MCF 10A (cell line): ENCODE data around the gene RABGAP1L. TPM values are rescaled to one million over a fixed set of nuclear protein-coding genes. Genes with fewer than 3 reads are reported as not detected.
"Not testable (repeated sequence)": the region's sequence is repeated elsewhere in the genome, so short reads cannot be mapped to it uniquely, and the experiment has no call there.

Source experiments
- BruUV-seq: library from RNA; stranded (reverse); fragments of 400-500 nt; replicated peaks from 2 replicates; lab custom pipeline; 2021; lab: Mats Ljungman, UMichigan
- CTCF ChIA-PET: fragments of 300-600 bp; sonication (Branson Sonifier 250); formaldehyde crosslinking; extraction: SDS; loops from one replicate; lab custom pipeline; 2021; ENCODE audit warnings: antibody characterized with exemption, inconsistent platforms; lab: Yijun Ruan, JAX
- POLR2A ChIA-PET: fragments of 300-600, 350-650 bp; sonication (Branson Sonifier 250); formaldehyde crosslinking; extraction: SDS; loops from one replicate; lab custom pipeline; 2020; ENCODE audit warnings: antibody characterized with exemption, inconsistent platforms; lab: Yijun Ruan, JAX
- DNase-seq: peaks from one replicate; pipeline ENCODE4 v3.0.0-alpha.2; 2018; ENCODE audit not compliant: unreplicated experiment
- H3K27ac Mint-ChIP-seq: one replicate; pipeline ENCODE4 v1.8.0; 2022; ENCODE audit warnings: mild to moderate bottlenecking, low read depth, mixed read lengths; ENCODE audit not compliant: unreplicated experiment
- H3K27me3 Mint-ChIP-seq: one replicate; pipeline ENCODE4 v1.8.0; 2022; ENCODE audit warnings: mixed read lengths; ENCODE audit not compliant: insufficient read depth, unreplicated experiment
- H3K36me3 Mint-ChIP-seq: one replicate; pipeline ENCODE4 v1.8.0; 2022; ENCODE audit warnings: mild to moderate bottlenecking, moderate library complexity, mixed read lengths; ENCODE audit not compliant: insufficient read depth, unreplicated experiment
- H3K4me1 Mint-ChIP-seq: one replicate; pipeline ENCODE4 v1.8.0; 2022; ENCODE audit warnings: mixed read lengths; ENCODE audit not compliant: insufficient read depth, unreplicated experiment
- H3K4me3 Mint-ChIP-seq: one replicate; pipeline ENCODE4 v1.8.0; 2022; ENCODE audit warnings: mild to moderate bottlenecking, moderate library complexity, mixed read lengths; ENCODE audit not compliant: unreplicated experiment
- H3K9me3 Mint-ChIP-seq: one replicate; pipeline ENCODE4 v1.8.0; 2022; ENCODE audit warnings: mixed read lengths; ENCODE audit not compliant: unreplicated experiment
- CTCF ChIP-seq: fragments of 200-600 bp; IDR thresholded peaks from one replicate; pipeline ENCODE4 v1.8.0; 2022; ENCODE audit warnings: antibody characterized with exemption, mild to moderate bottlenecking; ENCODE audit not compliant: unreplicated experiment
- intact Hi-C: fragments of 100-400 bp; cut with micrococcal nuclease; formaldehyde crosslinking; loops from 2 replicates; pipeline ENCODE4 v1.14.1; 2022
- total RNA-seq: library from RNA; stranded (reverse); gene quantifications from 2 replicates; pipeline ENCODE4 v1.2.3, GENCODE V29; 2022

Gene RABGAP1L
- total RNA-seq, 1 experiment from 2014 or later = 18.2 TPM

- BruUV-seq = no TSS peak
- no peaks in the 10 kb centered on the region for H3K36me3 Mint-ChIP-seq
- no peak for TF ChIP-seq CTCF
- ChIA-PET POLR2A (interaction anchor here (0.6 to 1.0 kb wide), 4 partner anchors 86 to 317 kb away, joined by 3 read pairs; partner anchors contain the start of gene RC3H1), CTCF (interaction anchor here (0.5 to 4.0 kb wide), 14 partner anchors 10 to 699 kb away, joined by 3 to 21 read pairs (median 5); no protein-coding TSS in a partner anchor)
- no peak overlapping the region for H3K4me3 Mint-ChIP-seq
- no peak overlapping the region for H3K27ac Mint-ChIP-seq
- H3K27me3 Mint-ChIP-seq = no peaks in the 10 kb centered on the region
- H3K9me3 Mint-ChIP-seq = no peaks in the 10 kb centered on the region
- no peak for DNase-seq
- H3K4me1 Mint-ChIP-seq = peaks cover 6% of the 10 kb centered on the region
- intact Hi-C loops = loop anchor here (2.0 kb wide), 1 partner anchor 45 kb away; the partner anchor contains the start of gene RABGAP1L
These were observed 45.2 kb upstream of the RABGAP1L start for GRCh38 chr1:174114106-174114505.

DNA sequence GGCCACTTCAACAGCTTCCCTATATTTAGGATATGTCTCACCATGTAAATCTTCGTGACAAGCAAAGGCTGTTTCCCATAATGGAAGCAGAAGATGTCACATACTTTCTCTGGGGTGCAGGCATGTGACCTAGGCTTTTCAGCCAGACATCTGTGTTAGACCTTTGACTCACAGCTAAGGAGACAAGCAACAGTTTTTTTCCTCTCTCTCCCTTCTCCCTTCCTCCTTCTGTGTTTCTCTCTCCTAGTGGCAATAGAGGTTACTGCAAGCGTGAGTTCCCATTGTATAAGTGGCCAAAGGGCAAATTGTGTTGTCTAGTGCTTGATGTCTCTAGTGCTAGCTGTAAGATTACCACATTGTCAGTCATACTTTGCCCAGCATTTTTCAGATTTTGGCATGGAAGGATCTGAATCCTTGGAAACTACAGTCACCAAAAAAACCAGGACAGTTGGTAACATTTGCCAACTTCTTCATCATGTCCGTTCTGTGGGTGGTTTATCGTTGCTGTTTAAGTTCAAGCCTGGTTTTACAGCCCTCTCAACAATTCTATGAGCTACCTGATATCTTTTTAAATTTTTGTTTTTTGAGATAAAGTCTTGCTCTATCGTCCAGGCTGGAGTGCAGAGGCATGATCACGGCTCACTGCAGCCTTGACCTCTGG lies 44.4 kb upstream of the RABGAP1L start:
- BruUV-seq = no TSS peak
- intact Hi-C loops = loop anchor here (2.0 kb wide), 1 partner anchor 44 kb away; the partner anchor contains the start of gene RABGAP1L
- Mint-ChIP-seq H3K36me3 (no peaks in the 10 kb centered on the region), H3K4me3 (no peak overlapping the region), H3K27me3 (no peaks in the 10 kb centered on the region), H3K4me1 (peaks cover 6% of the 10 kb centered on the region), H3K9me3 (no peaks in the 10 kb centered on the region), H3K27ac (no peak overlapping the region)
- ChIA-PET POLR2A (interaction anchor here (0.6 to 1.0 kb wide), 6 partner anchors 31 to 1583 kb away, joined by 3 to 4 read pairs (median 3); partner anchors contain the start of gene RC3H1), CTCF (interaction anchor here (0.5 to 4.0 kb wide), 23 partner anchors 9 to 906 kb away, joined by 3 to 21 read pairs (median 4); no protein-coding TSS in a partner anchor)
- DNase-seq = peak; percentile 92
- peak; percentile 71 for TF ChIP-seq CTCF

DNA sequence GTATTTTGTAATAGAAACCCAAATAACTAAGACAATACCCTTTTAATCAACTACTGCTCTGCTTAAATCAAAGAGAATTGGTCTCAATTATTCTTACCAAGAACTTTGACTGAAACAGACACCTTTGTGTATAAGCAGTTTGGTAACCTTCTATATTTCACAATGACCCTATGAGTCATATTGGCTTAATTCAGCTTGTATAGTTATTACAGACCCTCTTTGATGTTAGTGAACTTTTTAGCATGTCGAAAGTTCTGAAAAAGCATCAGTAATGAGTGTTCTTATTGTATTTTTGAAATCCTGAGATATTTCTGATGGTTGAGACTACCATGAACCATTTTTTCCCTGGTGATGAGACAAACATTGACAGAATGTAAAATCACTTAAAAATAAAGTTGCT lies 43.3 kb upstream of the RABGAP1L start:
- BruUV-seq = no TSS peak
- intact Hi-C loops = no loop called here
- POLR2A ChIA-PET = interaction anchor here (1.0 to 1.4 kb wide), 4 partner anchors 34 to 107 kb away, joined by 3 to 4 read pairs (median 4); no protein-coding TSS in a partner anchor
- peaks cover 6% of the 10 kb centered on the region for H3K4me1 Mint-ChIP-seq
- no peak for TF ChIP-seq CTCF
- H3K9me3 Mint-ChIP-seq = no peaks in the 10 kb centered on the region
- H3K4me3 Mint-ChIP-seq = no peak overlapping the region
- no peak overlapping the region for H3K27ac Mint-ChIP-seq
- H3K27me3 Mint-ChIP-seq = no peaks in the 10 kb centered on the region
- H3K36me3 Mint-ChIP-seq = no peaks in the 10 kb centered on the region
- peak; percentile 91 for DNase-seq
- CTCF ChIA-PET = interaction anchor here (0.6 to 4.0 kb wide), 7 partner anchors 12 to 1030 kb away, joined by 3 to 17 read pairs (median 3); no protein-coding TSS in a partner anchor

DNA sequence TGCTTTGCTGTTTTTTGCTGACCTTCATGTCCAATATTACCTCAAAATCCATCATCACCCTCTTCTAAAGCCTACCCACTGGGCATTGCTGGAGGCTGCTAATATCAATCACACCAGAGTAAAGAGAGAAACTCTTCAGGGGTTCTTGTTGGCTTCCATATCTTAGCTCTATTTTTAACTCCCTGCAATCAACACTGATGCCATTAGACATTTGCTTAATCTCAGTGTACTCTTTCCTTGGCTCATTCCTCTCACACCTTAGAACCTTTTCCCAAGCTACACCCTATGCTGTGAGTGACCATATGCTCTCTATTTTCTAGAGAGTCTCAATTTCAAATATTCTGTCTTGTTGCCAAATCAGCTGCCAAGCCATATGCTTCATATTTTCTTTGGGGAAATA lies 40.6 kb upstream of the RABGAP1L start:
- CTCF ChIA-PET = interaction anchor here (0.8 to 1.2 kb wide), 2 partner anchors 10 to 35 kb away, joined by 4 to 7 read pairs; no protein-coding TSS in a partner anchor
- Mint-ChIP-seq H3K9me3 (peaks cover under 1% of the 10 kb centered on the region), H3K27ac (no peak overlapping the region)

DNA sequence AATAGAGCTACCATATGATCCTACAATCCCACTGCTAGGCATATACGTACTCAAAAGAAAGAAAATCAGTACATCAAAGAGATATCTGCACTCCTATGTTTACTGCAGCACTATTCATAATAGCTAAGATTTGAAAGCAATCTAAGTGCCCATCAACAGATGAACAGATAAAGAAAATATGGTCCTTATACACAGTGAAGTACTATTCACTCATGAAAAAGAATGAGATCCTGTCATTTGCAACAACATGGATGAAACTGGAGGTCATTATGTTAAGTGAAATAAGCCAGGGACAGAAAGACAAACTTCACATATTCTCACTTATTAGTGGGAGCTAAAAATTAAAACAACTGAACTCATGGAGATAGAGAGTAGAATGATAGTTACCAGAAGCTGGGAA lies 37.0 kb upstream of the RABGAP1L start:
- DNase-seq, H3K9me3 Mint-ChIP-seq, H3K27me3 Mint-ChIP-seq, H3K27ac Mint-ChIP-seq, H3K36me3 Mint-ChIP-seq, BruUV-seq, H3K4me3 Mint-ChIP-seq, intact Hi-C loops, H3K4me1 Mint-ChIP-seq: not testable (repeated sequence)
- POLR2A ChIA-PET = interaction anchor here (0.6 kb wide), 2 partner anchors 37 to 56 kb away, joined by 3 to 4 read pairs; partner anchors contain the start of gene RABGAP1L
- CTCF ChIA-PET = interaction anchor here (0.5 to 0.6 kb wide), 2 partner anchors 44 to 303 kb away, joined by 3 read pairs; no protein-coding TSS in a partner anchor

More for the DNA sequence above, 40.6 kb upstream of the RABGAP1L start:
- no peaks in the 10 kb centered on the region for H3K27me3 Mint-ChIP-seq
- no TSS peak for BruUV-seq
- no peak overlapping the region for H3K4me3 Mint-ChIP-seq
- POLR2A ChIA-PET = no interaction called here
- H3K4me1 Mint-ChIP-seq = peaks cover 6% of the 10 kb centered on the region
- no peak for DNase-seq
- intact Hi-C loops = no loop called here
- H3K36me3 Mint-ChIP-seq = no peaks in the 10 kb centered on the region
- TF ChIP-seq CTCF = no peak
